SK-N-SH (cell line): Measurements from ENCODE around the gene NFIX. TPM values are rescaled to one million over a fixed set of nuclear protein-coding genes. Genes with fewer than 3 reads are reported as not detected.
A peak's percentile ranks its signal among the peaks of the same experiment; 100 is the strongest.
"Not testable (repeated sequence)": the region's sequence is repeated elsewhere in the genome, so short reads cannot be mapped to it uniquely, and the experiment has no call there.

ENCODE experiments used
- CTCF ChIA-PET: fragments of 300-600, 350-600 bp; formaldehyde crosslinking; extraction: SDS; loops from one replicate; lab custom pipeline; 2021; lab: Yijun Ruan, JAX
- POLR2A ChIA-PET: fragments of 350-600 bp; sonication (Branson Sonifier 250); formaldehyde crosslinking; extraction: SDS; loops from one replicate; lab custom pipeline; 2020; ENCODE audit warnings: antibody characterized with exemption, inconsistent platforms; lab: Yijun Ruan, JAX
- DNase-seq: peaks from one replicate; pipeline ENCODE4 v3.0.0; 2012
- H2AFZ ChIP-seq: fragments of 200-600 bp; sonication (generic); 2 replicates; pipeline ENCODE4 v1.8.1; 2016; ENCODE audit warnings: antibody characterized with exemption, mild to moderate bottlenecking, low read depth
- H3F3A ChIP-seq: fragments of 200-600 bp; sonication (generic); replicated peaks from 2 replicates; pipeline ENCODE3; 2016; ENCODE audit warnings: antibody characterized with exemption, mild to moderate bottlenecking; ENCODE audit not compliant: insufficient read depth
- H3K27ac ChIP-seq, 2 experiments: fragments of 200-500 bp in 1 of 2; fragments of 200-600 bp in 1 of 2; sonication (Bioruptor generic) in 1 of 2; sonication (generic), shearing (Covaris generic) in 1 of 2; 2 replicates each; pipeline versions ENCODE4 v1.5.1 to v1.6.1; 2014 to 2016; ENCODE audit warnings: low read depth in 2 of 2, inconsistent platforms in 1 of 2, low read length in 1 of 2, mild to moderate bottlenecking in 1 of 2, mixed read lengths in 1 of 2
- H3K27me3 ChIP-seq: fragments of 200-600 bp; sonication (generic), shearing (Covaris generic); 2 replicates; pipeline ENCODE4 v1.6.1; 2016; ENCODE audit warnings: mixed run types; ENCODE audit not compliant: insufficient read depth
- H3K36me3 ChIP-seq, 2 experiments: fragments of 200-500 bp in 1 of 2; fragments of 200-600 bp in 1 of 2; sonication (Bioruptor generic) in 1 of 2; sonication (generic) in 1 of 2; replicated peaks in 1 of 2; 2 replicates each; pipeline versions ENCODE3 to v1.5.1; 2014 to 2016; ENCODE audit warnings: low read length in 1 of 2, mild to moderate bottlenecking in 1 of 2; ENCODE audit not compliant: insufficient read depth in 2 of 2, control insufficient read depth in 1 of 2
- H3K4me1 ChIP-seq, 2 experiments: fragments of 200-500 bp in 1 of 2; fragments of 200-600 bp in 1 of 2; sonication (Bioruptor generic) in 1 of 2; sonication (generic), shearing (Covaris generic) in 1 of 2; 2 replicates each; pipeline versions ENCODE4 v1.5.1 to v1.6.1; 2014 to 2016; ENCODE audit warnings: low read depth in 1 of 2, low read length in 1 of 2, mixed run types in 1 of 2; ENCODE audit not compliant: insufficient read depth in 2 of 2, control insufficient read depth in 1 of 2
- H3K4me2 ChIP-seq: fragments of 200-600 bp; sonication (generic), shearing (Covaris generic); 2 replicates; pipeline ENCODE4 v1.6.1; 2017; ENCODE audit warnings: mixed run types
- H3K4me3 ChIP-seq, 2 experiments: fragments of 200-500 bp in 1 of 2; fragments of 200-600 bp in 1 of 2; sonication (Bioruptor generic) in 1 of 2; sonication (generic), shearing (Covaris generic) in 1 of 2; 2 replicates each; pipeline versions ENCODE4 v1.5.1 to v1.8.1; 2014 to 2016; ENCODE audit warnings: low read depth in 2 of 2, inconsistent platforms in 1 of 2, low read length in 1 of 2, mild to moderate bottlenecking in 1 of 2, mixed read lengths in 1 of 2, moderate library complexity in 1 of 2
- H3K79me2 ChIP-seq: fragments of 200-600 bp; sonication (generic); 2 replicates; pipeline ENCODE4 v1.8.1; 2017; ENCODE audit warnings: mild to moderate bottlenecking; ENCODE audit not compliant: insufficient read depth
- H3K9ac ChIP-seq: fragments of 200-600 bp; sonication (generic); 2 replicates; pipeline ENCODE4 v1.6.1; 2017; ENCODE audit warnings: mixed run types
- H3K9me2 ChIP-seq: fragments of 200-600 bp; sonication (generic); 2 replicates; pipeline ENCODE4 v1.6.1; 2017; ENCODE audit warnings: mixed run types
- H3K9me3 ChIP-seq: fragments of 200-600 bp; sonication (generic); 2 replicates; pipeline ENCODE4 v1.6.1; 2017; ENCODE audit warnings: mixed run types, mild to moderate bottlenecking, moderate library complexity
- H4K20me1 ChIP-seq: fragments of 200-600 bp; sonication (generic); 2 replicates; pipeline ENCODE4 v1.6.1; 2017; ENCODE audit warnings: mild to moderate bottlenecking, mixed run types; ENCODE audit not compliant: insufficient read depth
- CHD2 ChIP-seq: fragments of 150-350 bp; IDR thresholded peaks from 2 replicates; pipeline ENCODE4 v1.6.1; 2018; ENCODE audit warnings: low read length; ENCODE audit not compliant: partially characterized antibody
- FOSL2 ChIP-seq: IDR thresholded peaks from 2 replicates; pipeline ENCODE4 v1.4.0; 2012; ENCODE audit warnings: low read depth, mild to moderate bottlenecking, moderate library complexity, borderline replicate concordance
- FOXJ3 ChIP-seq: sonication (generic); formaldehyde crosslinking; IDR thresholded peaks from 2 replicates; pipeline ENCODE4 v1.5.1; 2020; ENCODE audit warnings: mild to moderate bottlenecking, missing genetic modification reagents
- FOXM1 ChIP-seq: IDR thresholded peaks from 2 replicates; pipeline ENCODE4 v1.4.0; 2012; ENCODE audit warnings: low read depth, mild to moderate bottlenecking
- GABPA ChIP-seq: IDR thresholded peaks from 2 replicates; pipeline ENCODE4 v1.4.0; 2012; ENCODE audit warnings: low read depth, mild to moderate bottlenecking
- MAX ChIP-seq: IDR thresholded peaks from 2 replicates; pipeline ENCODE4 v1.4.0; 2012; ENCODE audit warnings: low read depth
- RCOR1 ChIP-seq: fragments of 150-350 bp; IDR thresholded peaks from 2 replicates; pipeline ENCODE4 v1.6.1; 2017; ENCODE audit warnings: antibody characterized with exemption, low read length
- RFX5 ChIP-seq: IDR thresholded peaks from 2 replicates; pipeline ENCODE4 v1.6.1; 2012; ENCODE audit warnings: mild to moderate bottlenecking, improper control_type of control experiment, low read length
- RXRA ChIP-seq: IDR thresholded peaks from 2 replicates; pipeline ENCODE4 v1.4.0; 2012; ENCODE audit warnings: low read depth, mild to moderate bottlenecking, borderline replicate concordance
- SIN3A ChIP-seq: IDR thresholded peaks from 2 replicates; pipeline ENCODE4 v1.6.1; 2012; ENCODE audit warnings: low read depth, mild to moderate bottlenecking, low read length, moderate library complexity, borderline replicate concordance
- TAF1 ChIP-seq: IDR thresholded peaks from 2 replicates; pipeline ENCODE4 v1.6.1; 2012; ENCODE audit warnings: low read depth, mild to moderate bottlenecking, low read length, moderate library complexity, borderline replicate concordance
- YY1 ChIP-seq: IDR thresholded peaks from 2 replicates; pipeline ENCODE4 v1.4.0; 2012; ENCODE audit warnings: low read depth, mild to moderate bottlenecking
- WGBS: methylation state at CpG from one replicate; pipeline ENCODE4 v1.1.6; 2017; ENCODE audit warnings: low lambda C conversion rate; 5-methylcytosine and 5-hydroxymethylcytosine counted together
- polyA plus RNA-seq, 3 experiments: library from polyadenylated mRNA; depleted of rRNA; stranded (reverse); fragments of >200 nt; gene quantifications; 2 replicates each; pipeline ENCODE4 v1.2.3, GENCODE V29; 2012
- TF ChIP-seq, protein P1 (sequence below): IDR thresholded peaks from 2 replicates; pipeline ENCODE4 v1.4.0; 2012; ENCODE audit warnings: low read depth, borderline replicate concordance
- TF ChIP-seq, protein P2 (sequence below): fragments of 150-350 bp; IDR thresholded peaks from 2 replicates; pipeline ENCODE4 v1.6.1; 2017; ENCODE audit warnings: antibody characterized with exemption, low read length, low read depth, borderline replicate concordance

NFIX gene
- polyA plus RNA-seq, 1 of the 3 experiments (the other 2 are of a cell fraction) = 14.8 TPM

- TF ChIP-seq MAX (peak; percentile 75), RXRA (no peak), YY1 (peak; percentile 96)
- TF ChIP-seq, protein P1, sequence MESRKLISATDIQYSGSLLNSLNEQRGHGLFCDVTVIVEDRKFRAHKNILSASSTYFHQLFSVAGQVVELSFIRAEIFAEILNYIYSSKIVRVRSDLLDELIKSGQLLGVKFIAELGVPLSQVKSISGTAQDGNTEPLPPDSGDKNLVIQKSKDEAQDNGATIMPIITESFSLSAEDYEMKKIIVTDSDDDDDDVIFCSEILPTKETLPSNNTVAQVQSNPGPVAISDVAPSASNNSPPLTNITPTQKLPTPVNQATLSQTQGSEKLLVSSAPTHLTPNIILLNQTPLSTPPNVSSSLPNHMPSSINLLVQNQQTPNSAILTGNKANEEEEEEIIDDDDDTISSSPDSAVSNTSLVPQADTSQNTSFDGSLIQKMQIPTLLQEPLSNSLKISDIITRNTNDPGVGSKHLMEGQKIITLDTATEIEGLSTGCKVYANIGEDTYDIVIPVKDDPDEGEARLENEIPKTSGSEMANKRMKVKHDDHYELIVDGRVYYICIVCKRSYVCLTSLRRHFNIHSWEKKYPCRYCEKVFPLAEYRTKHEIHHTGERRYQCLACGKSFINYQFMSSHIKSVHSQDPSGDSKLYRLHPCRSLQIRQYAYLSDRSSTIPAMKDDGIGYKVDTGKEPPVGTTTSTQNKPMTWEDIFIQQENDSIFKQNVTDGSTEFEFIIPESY = no peak
- TF ChIP-seq, all 33 proteins: peak for 7
Measured at GRCh38 chr19:12956446-12957388, 38.6 kb upstream of the NFIX start, which contains the start of gene GADD45GIP1 (continued).

GRCh38 chr19:12957389-12957952 is 37.8 kb upstream of the NFIX start:
- Histone ChIP-seq H3K4me1 (peaks cover 23 to 31% of the 10 kb centered on the region in 2 experiments), H3K27ac (peak overlapping the region; percentile 73 to 97), H3K4me3 (peak overlapping the region; percentile 70 to 71), H3K79me2 (peaks cover 45% of the 10 kb centered on the region), H3K36me3 (peaks cover 0 to 11% of the 10 kb centered on the region in 2 experiments), H3F3A (peaks cover 45% of the 10 kb centered on the region), H3K9ac (peak overlapping the region; percentile 89), H2AFZ (peak overlapping the region; percentile 99), H3K4me2 (peak overlapping the region; percentile 96)
- CTCF ChIA-PET = interaction anchor here (1.3 to 5.6 kb wide), 4 partner anchors 8 to 207 kb away, joined by 3 to 55 read pairs (median 4); no protein-coding TSS in a partner anchor
- not testable (repeated sequence) for H3K9me2 ChIP-seq, DNase-seq, H4K20me1 ChIP-seq, H3K27me3 ChIP-seq, H3K9me3 ChIP-seq
- POLR2A ChIA-PET = interaction anchor here (1.6 kb wide), 1 partner anchor 8 kb away, joined by 5 read pairs; no protein-coding TSS in a partner anchor
- WGBS = 47% methylated on average over 31 of the region's 31 CpGs

DNA sequence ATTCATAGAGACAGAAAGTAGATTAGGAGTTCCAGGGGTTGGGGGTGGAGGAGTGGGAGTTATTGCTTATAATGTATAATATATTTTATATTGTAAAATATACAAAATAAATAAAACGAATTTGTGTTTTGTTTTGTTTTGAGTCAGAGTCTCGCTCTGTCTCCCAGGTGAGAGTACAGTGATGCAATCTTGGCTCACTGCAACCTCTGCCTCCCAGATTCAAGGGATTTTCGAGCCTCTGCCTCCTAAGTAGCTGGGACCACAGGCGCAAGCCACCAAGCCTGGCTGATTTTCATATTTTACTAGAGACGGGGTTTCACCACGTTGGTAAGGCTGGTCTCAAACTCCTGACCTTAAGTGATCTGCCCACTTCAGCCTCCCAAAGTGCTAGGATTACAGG is 35.8 kb upstream of the NFIX start:
- Histone ChIP-seq H3K27me3 (no peaks in the 10 kb centered on the region), H3K4me1 (peaks cover 6 to 12% of the 10 kb centered on the region in 2 experiments), H3K27ac (no peak overlapping the region), H3K79me2 (peaks cover 35% of the 10 kb centered on the region), H3K36me3 (peaks cover 0 to 10% of the 10 kb centered on the region in 2 experiments), H3K4me2 (no peak overlapping the region), H3K9me3 (no peaks in the 10 kb centered on the region), H3F3A (peaks cover 25% of the 10 kb centered on the region), H4K20me1 (no peaks in the 10 kb centered on the region), H3K4me3 (no peak overlapping the region), H3K9ac (no peak overlapping the region), H2AFZ (no peak overlapping the region), H3K9me2 (no peaks in the 10 kb centered on the region)
- POLR2A ChIA-PET = interaction anchor here (0.7 kb wide), 1 partner anchor 68 kb away, joined by 4 read pairs; the partner anchor contains the start of gene GCDH
- WGBS = 61% methylated on average over 6 of the region's 6 CpGs
- CTCF ChIA-PET = interaction anchor here (1.0 to 1.7 kb wide), 6 partner anchors 9 to 142 kb away, joined by 3 to 5 read pairs (median 4); no protein-coding TSS in a partner anchor
- DNase-seq = no peak
- TF ChIP-seq GABPA (no peak), FOXM1 (no peak), SIN3A (no peak), TAF1 (no peak), CHD2 (no peak), RXRA (no peak), RCOR1 (no peak), MAX (no peak), FOXJ3 (CRISPR knock-in tag) (no peak), FOSL2 (no peak), RFX5 (no peak)
- TF ChIP-seq, protein P2, sequence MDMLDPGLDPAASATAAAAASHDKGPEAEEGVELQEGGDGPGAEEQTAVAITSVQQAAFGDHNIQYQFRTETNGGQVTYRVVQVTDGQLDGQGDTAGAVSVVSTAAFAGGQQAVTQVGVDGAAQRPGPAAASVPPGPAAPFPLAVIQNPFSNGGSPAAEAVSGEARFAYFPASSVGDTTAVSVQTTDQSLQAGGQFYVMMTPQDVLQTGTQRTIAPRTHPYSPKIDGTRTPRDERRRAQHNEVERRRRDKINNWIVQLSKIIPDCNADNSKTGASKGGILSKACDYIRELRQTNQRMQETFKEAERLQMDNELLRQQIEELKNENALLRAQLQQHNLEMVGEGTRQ = no peak
- TF ChIP-seq, protein P1 = no peak
